Measurements from ENCODE around the gene NKRF.

NKRF gene

GRCh38 chrX:119607018-119607389 is 780 bp upstream of the NKRF start:
- DNase-seq: no peak

- peak; percentile 52 for DNase-seq
Observed at GRCh38 chrX:119605464-119606279, 552 bp downstream of the NKRF start.

GRCh38 chrX:119604766-119605463 is 1.3 kb downstream of the NKRF start:
- no peak for DNase-seq

GRCh38 chrX:119602701-119603255 is 3.4 kb downstream of the NKRF start:
- no peak for DNase-seq

- DNase-seq: no peak
Observed at GRCh38 chrX:119589810-119590209, 16.4 kb downstream of the NKRF start.

- no peak for DNase-seq
Observed at GRCh38 chrX:119583431-119584059, 22.7 kb downstream of the NKRF start.

GRCh38 chrX:119579414-119579813 is 26.8 kb downstream of the NKRF start:
- DNase-seq: no peak

GRCh38 chrX:119574394-119575266 is 31.6 kb downstream of the NKRF start, which contains the start of gene UBE2A:
Gene UBE2A (plus strand): TSS chrX:119574563. CDS start chrX:119574712, 149 bp downstream.
- DNase-seq: peak; percentile 89

GRCh38 chrX:119573840-119574393 is 32.3 kb downstream of the NKRF start:
- DNase-seq: peak; percentile 28

GRCh38 chrX:119573222-119573621 is 33.0 kb downstream of the NKRF start:
- DNase-seq: no peak

- DNase-seq: no peak
Observed at GRCh38 chrX:119570351-119570835, 35.8 kb downstream of the NKRF start.

GRCh38 chrX:119565107-119565663 is 41.0 kb downstream of the NKRF start, which contains the start of gene STEEP1:
Gene STEEP1 (minus strand): TSS chrX:119565409. CDS start chrX:119565355, 54 bp downstream.
- peak; percentile 87 for DNase-seq

GRCh38 chrX:119552508-119552907 is 53.7 kb downstream of the NKRF start:
- DNase-seq: no peak

- DNase-seq: no peak
Observed at GRCh38 chrX:119549327-119550016, 56.8 kb downstream of the NKRF start.

GRCh38 chrX:119541188-119541587 is 65.0 kb downstream of the NKRF start:
- DNase-seq: no peak

- no peak for DNase-seq
Observed at GRCh38 chrX:119539872-119540271, 66.4 kb downstream of the NKRF start.

All from stimulated activated naive CD4-positive, alpha-beta T cell treated with Interleukin-2 at 50 U/mL for 16 hours (primary cell).